Stimulated activated CD4-positive, alpha-beta T cell treated with anti-CD3 and anti-CD28 coated beads, TNF-alpha, amount 100 ng/mL, for 48 hours (primary cell): Measurements from ENCODE around the gene RETREG3.

ENCODE experiments used
- DNase-seq, 3 donors: peaks; one replicate each; pipeline ENCODE4 v3.0.0-alpha.2; 2020; ENCODE audit warnings: low read depth in 3 of 3

RETREG3 gene

GRCh38 chr17:42531455-42532354 lies 77.5 kb downstream of the RETREG3 start:
- DNase-seq, result peak in 1 of 3 donors; percentile 43

GRCh38 chr17:42530952-42531454 lies 78.2 kb downstream of the RETREG3 start:
- no peak for DNase-seq
